HG03342 (cell line): ENCODE results near the gene FMNL2.

Source experiments
- ATAC-seq: cut with Tn5 transposase; IDR thresholded peaks from one replicate; pipeline ENCODE4 v1.9.1; 2021; ENCODE audit warnings: mild to moderate bottlenecking, moderate library complexity; ENCODE audit not compliant: unreplicated experiment

Gene FMNL2

GRCh38 chr2:152489364-152489763 lies 154.4 kb downstream of the FMNL2 start:
- ATAC-seq = no peak

- no peak for ATAC-seq
These were observed 155.9 kb downstream of the FMNL2 start for GRCh38 chr2:152490686-152491455.

DNA sequence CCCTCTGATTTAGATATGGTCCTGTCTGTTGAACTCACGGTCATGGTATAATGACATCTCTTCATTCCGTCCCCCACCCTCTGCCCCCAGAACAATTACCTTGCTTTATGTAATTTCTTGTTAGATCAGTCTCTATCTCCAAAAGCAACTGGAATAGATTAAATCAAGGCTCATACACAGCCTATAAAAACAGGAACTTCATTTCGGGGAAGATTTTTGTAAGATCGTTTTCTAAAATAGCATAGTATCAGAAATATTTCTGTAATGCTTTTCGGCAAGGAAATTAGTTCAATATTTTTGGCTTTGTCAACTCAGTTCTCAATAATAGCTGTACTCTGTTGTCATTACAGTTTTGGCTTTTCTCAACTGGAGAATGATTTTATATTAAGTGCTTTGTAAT lies 157.2 kb downstream of the FMNL2 start:
- ATAC-seq = no peak

DNA sequence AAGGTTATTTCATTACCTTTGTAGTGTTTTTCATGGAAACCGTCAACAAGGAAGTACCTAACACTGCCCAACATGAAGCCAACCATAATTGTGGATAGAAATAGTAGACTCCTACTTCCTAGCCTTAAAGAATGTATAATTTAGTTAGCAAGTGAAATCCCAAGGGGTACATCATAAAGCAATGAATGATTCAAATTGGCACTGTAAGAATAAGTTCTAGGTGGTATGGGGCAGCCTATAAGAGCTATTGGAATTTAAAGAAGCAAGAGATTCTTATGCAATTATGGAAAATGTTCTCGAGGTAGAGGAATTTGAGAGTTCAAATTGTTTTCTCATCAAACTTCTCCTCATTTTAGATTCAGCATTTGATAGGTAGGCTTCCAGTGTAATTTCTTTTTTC lies 157.9 kb downstream of the FMNL2 start:
- no peak for ATAC-seq

DNA sequence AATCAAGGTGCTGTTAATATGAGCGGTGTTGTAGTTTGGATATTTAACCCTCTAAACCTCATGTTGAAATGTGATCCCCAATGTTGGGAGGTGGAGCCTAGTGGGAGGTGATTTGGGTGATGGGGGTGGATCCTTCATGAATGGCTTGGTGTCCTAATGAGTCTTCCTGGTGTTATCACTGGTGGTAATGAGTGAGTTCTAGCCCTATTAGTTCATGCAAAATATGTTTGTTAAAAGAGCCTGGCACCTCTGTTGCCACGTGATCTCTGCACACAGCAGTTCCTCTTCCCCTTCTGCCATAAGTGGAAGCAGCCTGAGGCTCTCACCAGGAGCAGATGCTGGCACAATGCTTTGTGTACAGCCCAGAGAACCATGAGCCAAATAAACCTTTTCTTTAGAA lies 158.4 kb downstream of the FMNL2 start:
- no peak for ATAC-seq

DNA sequence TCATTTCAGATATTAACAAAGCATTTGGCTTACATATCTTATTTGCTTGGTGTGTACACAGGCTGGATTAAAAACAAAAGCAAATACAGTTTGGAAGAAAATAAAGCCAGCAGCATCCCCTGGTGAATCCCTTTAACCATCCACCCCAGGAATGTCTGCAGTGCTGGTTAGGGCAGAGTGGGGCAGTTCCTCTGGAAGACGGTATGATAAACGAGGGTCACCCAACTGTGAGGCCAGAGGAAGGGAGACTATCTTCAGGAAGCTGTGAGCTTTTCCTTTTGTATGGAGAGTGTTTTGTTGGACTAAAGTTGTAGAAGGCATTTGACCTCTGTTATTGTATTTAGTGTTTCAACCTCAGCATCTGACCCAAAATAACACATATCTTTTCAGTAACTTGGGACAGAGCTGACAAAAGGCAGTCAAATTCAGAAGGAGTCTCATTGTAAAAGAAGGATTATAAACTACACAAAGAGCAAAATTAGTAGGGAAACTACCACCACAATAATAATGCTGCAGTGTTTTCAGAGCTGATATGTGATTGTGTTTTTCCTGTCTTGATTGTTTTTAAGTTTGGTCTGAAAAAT lies 159.1 kb downstream of the FMNL2 start:
- no peak for ATAC-seq

DNA sequence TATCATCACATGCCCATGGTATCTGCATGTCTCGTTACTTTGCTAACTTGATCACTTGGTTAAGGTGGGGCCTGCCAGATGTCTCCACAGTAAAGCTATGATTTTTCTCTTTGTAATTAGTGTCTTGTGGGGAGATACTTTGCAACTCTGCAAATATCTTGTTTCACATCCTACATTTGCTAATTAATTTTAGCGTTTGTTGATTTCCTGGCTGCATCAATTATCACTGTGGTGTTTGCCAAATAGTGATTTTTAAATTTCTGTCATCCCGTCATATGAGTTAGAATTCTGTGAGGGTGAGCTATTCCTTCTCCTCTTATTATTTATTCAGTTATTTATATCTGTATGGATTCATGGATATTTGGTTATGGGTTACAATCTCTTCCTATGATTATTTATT lies 161.4 kb downstream of the FMNL2 start:
- no peak for ATAC-seq

- ATAC-seq = peak; percentile 76
These were observed 162.6 kb downstream of the FMNL2 start for GRCh38 chr2:152497481-152498052.

- ATAC-seq = no peak
These were observed 164.4 kb downstream of the FMNL2 start for GRCh38 chr2:152499331-152499816.

- peak; percentile 47 for ATAC-seq
These were observed 165.1 kb downstream of the FMNL2 start for GRCh38 chr2:152499896-152500735.

DNA sequence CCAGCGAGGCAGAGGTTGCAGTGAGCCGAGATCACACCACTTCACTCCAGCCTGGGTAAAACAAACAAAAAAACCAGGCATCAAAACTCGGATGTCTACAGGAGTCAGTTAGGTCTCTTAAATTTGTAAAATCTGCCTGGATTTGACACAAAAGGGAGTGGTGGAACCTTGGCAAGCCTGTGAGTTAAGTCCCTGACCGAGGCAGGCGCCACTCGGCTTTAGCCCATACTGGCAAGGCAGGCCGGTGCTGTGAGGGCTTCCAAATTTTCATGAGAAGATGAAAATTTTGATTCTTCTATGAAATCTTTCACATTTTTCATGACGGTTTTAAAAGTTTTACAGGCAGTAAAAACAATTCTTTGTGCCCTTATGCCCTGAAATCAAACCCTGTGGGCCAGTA lies 165.8 kb downstream of the FMNL2 start:
- ATAC-seq = no peak

DNA sequence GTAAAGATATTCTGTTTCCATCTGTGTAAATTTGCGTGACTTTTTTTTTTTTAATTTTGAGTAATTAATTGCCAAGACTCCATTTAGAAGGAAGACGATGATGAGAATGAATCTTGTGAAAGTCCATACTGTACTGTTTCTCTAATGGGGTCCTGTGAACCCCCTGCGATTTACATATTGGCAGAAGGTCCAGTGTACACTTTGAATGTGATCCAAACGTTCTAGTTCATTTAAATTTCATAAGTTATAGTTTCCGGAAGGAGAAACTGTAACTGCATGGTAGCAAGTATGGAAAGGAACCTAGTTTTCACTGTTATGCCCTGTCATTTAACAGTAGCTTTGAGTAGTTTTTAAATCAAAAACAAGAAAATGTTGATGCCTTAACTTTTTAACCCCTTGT lies 166.7 kb downstream of the FMNL2 start:
- no peak for ATAC-seq

- ATAC-seq = no peak
These were observed 169.6 kb downstream of the FMNL2 start for GRCh38 chr2:152504618-152505017.

DNA sequence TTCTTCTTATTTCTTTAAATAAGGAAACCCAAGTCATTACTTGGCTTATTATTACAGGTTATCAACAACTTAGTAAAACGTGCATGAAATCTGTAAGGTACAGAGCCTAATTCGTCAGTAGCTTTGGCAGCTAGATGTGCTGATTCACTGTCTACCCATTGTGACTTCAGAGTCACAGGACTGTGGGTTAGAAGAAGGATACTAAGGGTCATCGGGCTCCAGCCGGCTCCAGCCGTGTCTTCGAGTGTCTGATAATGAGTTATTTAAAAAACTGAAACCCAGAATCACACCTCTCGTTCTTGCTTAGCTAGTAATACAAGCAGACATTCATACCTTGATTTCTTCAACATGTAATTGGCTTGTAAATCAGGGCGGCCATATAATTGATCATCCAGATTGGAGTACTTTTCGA lies 170.5 kb downstream of the FMNL2 start:
- ATAC-seq = no peak

DNA sequence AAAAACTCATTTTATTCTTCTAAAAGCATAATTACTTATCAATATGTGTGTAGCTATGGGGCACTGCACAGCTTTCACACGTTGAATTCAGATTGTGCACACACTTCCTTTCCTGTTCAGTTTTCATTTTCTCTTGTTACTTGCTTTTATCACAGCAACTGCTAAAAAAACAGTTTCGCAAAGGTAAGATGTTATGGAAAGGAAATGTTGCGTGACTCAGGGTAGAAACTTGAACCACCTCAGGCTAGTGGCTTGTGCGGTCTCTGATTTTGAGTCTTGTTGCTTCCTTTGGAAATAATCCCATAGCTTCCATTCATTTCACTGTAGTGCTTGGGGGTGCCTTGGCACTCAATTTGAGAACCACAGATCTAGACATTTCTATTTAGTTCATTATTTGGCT lies 171.9 kb downstream of the FMNL2 start:
- peak; percentile 63 for ATAC-seq

- ATAC-seq = no peak
These were observed 172.9 kb downstream of the FMNL2 start for GRCh38 chr2:152507907-152508306.

DNA sequence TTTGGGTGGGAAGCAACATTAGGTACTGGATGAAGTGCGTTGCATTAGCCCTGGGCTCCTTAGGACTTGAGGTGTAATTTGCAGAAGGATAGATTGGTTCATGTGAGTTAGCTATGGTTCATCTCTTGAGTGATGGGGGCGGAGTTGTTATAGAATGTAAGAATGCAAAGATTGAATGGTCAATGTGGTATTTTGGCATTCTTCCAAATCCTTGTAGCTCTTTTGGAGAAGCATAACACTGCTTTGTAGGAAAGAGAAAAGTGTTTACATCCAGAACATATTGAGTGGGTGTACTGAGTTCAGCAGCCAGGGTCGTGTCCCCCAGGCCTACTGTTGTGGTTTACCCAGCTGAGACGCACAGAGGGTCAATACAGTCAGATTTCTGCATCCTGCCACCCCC lies 173.5 kb downstream of the FMNL2 start:
- no peak for ATAC-seq

DNA sequence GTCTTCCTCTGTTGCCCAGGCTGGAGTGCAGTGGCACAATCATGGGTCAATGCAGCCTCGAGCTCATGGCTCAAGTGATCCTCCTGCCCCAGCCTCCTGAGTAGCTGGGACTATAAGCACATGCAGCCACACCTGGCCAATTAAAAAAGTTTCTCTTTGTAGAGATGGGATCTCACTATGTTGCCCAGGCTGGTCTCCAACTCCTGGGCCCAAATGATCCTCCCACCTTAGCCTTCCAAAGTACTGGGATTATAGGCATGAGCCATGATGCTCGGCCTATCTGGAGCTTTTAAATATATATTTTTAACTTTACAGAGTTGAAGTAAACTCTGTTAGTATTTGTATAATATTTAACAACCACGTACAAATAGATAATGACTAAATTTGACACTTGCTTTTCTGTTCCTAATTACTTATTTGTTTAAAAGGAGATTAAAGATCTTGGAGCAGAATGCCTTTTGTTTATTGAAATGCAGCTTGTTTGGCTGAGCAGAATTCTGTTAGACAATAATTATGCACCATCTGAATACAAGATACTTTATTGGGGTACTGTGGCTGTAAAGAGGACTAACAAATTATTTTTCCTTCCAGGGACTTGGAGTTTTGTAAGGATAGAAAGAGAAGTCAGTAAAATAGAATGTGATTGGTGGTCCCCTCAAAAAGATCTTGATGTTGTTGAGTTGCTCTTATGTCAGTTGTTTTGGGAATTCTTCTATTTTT lies 175.0 kb downstream of the FMNL2 start:
- ATAC-seq = no peak

DNA sequence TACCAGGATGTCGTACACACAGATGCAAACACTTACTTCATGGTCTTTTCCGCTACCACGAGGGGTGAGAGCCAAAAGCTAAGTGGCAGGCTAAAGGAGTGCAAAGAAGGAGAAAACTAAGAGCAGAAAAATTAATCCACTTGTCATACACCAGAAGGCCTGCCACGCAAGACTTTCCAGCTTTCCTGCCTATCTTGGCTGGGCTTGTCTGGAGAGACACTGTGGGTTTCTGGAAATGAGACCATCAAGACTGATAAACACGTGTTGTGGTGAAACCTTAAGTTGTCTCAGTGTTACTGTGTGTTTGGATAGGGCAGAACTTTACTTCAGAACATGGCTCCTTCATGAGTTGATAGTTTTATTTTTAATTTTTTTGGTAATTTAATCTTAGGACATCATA lies 175.6 kb downstream of the FMNL2 start:
- ATAC-seq = no peak

DNA sequence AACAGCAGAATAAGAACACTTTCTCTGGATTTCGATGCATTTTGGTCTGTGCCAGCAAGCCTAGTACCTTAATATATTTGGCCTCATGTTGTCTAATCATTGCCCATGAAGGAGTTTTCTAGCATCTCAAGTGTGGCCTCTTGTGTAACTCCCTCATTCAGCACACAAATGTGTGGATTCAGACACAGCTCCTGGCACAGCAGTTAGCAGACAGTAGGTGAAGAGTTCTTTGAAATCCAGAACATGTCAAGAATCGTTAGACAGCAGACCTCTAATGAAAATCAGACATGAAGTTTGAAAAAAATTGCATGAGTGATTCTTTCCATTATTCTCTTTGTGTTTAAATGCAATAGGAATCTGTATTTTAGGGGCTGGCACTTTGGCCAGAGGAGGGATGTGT lies 177.0 kb downstream of the FMNL2 start:
- no peak for ATAC-seq

DNA sequence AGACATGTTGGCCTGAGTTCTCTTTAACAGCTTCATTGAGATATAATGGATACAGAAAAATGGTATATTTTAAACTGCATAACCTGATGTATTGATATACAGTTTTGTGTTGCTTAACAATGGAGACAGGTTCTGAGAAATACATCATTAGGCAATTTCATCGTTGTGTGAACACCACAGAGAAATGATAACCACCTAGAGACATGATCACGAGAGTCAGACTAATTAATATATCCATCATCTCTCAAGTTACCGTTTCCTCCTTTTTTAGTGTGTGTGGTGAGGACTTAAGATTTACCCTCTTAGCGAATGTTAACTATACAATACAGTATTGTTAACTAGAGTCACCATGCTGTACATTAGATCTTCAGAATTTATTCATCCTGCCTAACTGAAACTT lies 178.1 kb downstream of the FMNL2 start:
- no peak for ATAC-seq
